K562 (cell line): ENCODE results near the gene DAPK1. TPM values are rescaled to one million over a fixed set of nuclear protein-coding genes. Genes with fewer than 3 reads are reported as not detected.

ENCODE experiments used
- ARHGAP35 ChIP-seq: fragments of 450-650 bp; IDR thresholded peaks from 2 replicates; pipeline ENCODE4 v1.6.1; 2018; ENCODE audit not compliant: partially characterized antibody
- CBX3 ChIP-seq, 2 experiments: IDR thresholded peaks; 1 replicate in 1 of 2; 2 replicates in 1 of 2; pipeline ENCODE4 v1.6.1; 2012; ENCODE audit warnings: inconsistent platforms in 2 of 2, low read length in 2 of 2, borderline replicate concordance in 1 of 2, control low read depth in 1 of 2
- CEBPG ChIP-seq, 3 experiments: fragments of 200-800 bp in 1 of 3; sonication (Bioruptor generic) in 1 of 3; sonication (generic) in 1 of 3; formaldehyde crosslinking in 1 of 3; IDR thresholded peaks in 2 of 3; conservative IDR thresholded peaks in 1 of 3; 2 replicates each; pipeline versions ENCODE4 v1.6.1 to v1.8.0; 2016 to 2022; ENCODE audit warnings: missing compliant biosample characterization in 2 of 3, missing genetic modification characterization in 2 of 3, mild to moderate bottlenecking in 1 of 3, missing genetic modification reagents in 1 of 3
- DIDO1 ChIP-seq: fragments of 450-650 bp; IDR thresholded peaks from 2 replicates; pipeline ENCODE4 v1.6.1; 2016; ENCODE audit warnings: low read depth, missing biosample characterization, missing genetic modification characterization
- HMG20A ChIP-seq: fragments of 450-650 bp; formaldehyde crosslinking; conservative IDR thresholded peaks from 2 replicates; pipeline ENCODE4 v1.4.0; 2020; ENCODE audit warnings: mild to moderate bottlenecking, mixed read lengths
- KLF1 ChIP-seq: fragments of 450-650 bp; IDR thresholded peaks from 2 replicates; pipeline ENCODE4 v1.6.1; 2016; ENCODE audit warnings: missing genetic modification characterization, missing compliant biosample characterization
- MCM3 ChIP-seq: fragments of 450-650 bp; IDR thresholded peaks from 2 replicates; pipeline ENCODE4 v1.6.1; 2016
- MCM7 ChIP-seq, 2 experiments: fragments of 450-650 bp; IDR thresholded peaks; 2 replicates each; pipeline ENCODE4 v1.6.1; 2016 to 2018
- MEF2A ChIP-seq: IDR thresholded peaks from 2 replicates; pipeline ENCODE4 v1.6.1; 2011; ENCODE audit warnings: low read depth, mild to moderate bottlenecking, low read length, moderate library complexity; ENCODE audit not compliant: control insufficient read depth
- SLC30A9 ChIP-seq: fragments of 250-450 bp; sonication (Bioruptor Pico); IDR thresholded peaks from 2 replicates; pipeline ENCODE4 v1.8.0; 2022; ENCODE audit warnings: mild to moderate bottlenecking, moderate library complexity
- TEAD4 ChIP-seq, 2 experiments: sonication (generic) in 1 of 2; formaldehyde crosslinking in 1 of 2; IDR thresholded peaks; 2 replicates each; pipeline versions ENCODE4 v1.6.1 to v1.8.0; 2012 to 2022; ENCODE audit warnings: borderline replicate concordance in 1 of 2, inconsistent platforms in 1 of 2, low read length in 1 of 2, mild to moderate bottlenecking in 1 of 2, missing genetic modification reagents in 1 of 2
- TRIM28 ChIP-seq: fragments of 450-650 bp; IDR thresholded peaks from 2 replicates; pipeline ENCODE4 v1.6.1; 2017
- XRCC3 ChIP-seq: fragments of 450-650 bp; IDR thresholded peaks from 2 replicates; pipeline ENCODE4 v1.6.1; 2017; ENCODE audit warnings: mild to moderate bottlenecking, moderate library complexity
- ZBTB1 ChIP-seq: sonication (generic); formaldehyde crosslinking; IDR thresholded peaks from 2 replicates; pipeline ENCODE4 v1.8.1; 2023; ENCODE audit warnings: missing genetic modification reagents, low read depth, mild to moderate bottlenecking, borderline replicate concordance
- ZBTB8A ChIP-seq: fragments of 450-650 bp; IDR thresholded peaks from 2 replicates; pipeline ENCODE4 v1.6.1; 2018; ENCODE audit warnings: mild to moderate bottlenecking, moderate library complexity; ENCODE audit not compliant: partially characterized antibody
- ZNF121 ChIP-seq: sonication (generic); formaldehyde crosslinking; conservative IDR thresholded peaks from 2 replicates; pipeline ENCODE4 v1.8.0; 2022; ENCODE audit warnings: missing genetic modification reagents
- ZNF445 ChIP-seq: fragments of 250-450 bp; sonication (Bioruptor Pico); IDR thresholded peaks from 2 replicates; pipeline ENCODE4 v1.4.0; 2020; ENCODE audit warnings: low read depth, mild to moderate bottlenecking, moderate library complexity
- ZNF584 ChIP-seq: fragments of 200-800 bp; sonication (Bioruptor generic); IDR thresholded peaks from 2 replicates; pipeline ENCODE4 v1.6.1; 2016; ENCODE audit warnings: low read depth, mild to moderate bottlenecking, missing genetic modification characterization, missing compliant biosample characterization
- ZNF696 ChIP-seq: fragments of 250-450 bp; sonication (Bioruptor Pico); conservative IDR thresholded peaks from 2 replicates; pipeline ENCODE4 v1.4.0; 2020; ENCODE audit warnings: mild to moderate bottlenecking, moderate library complexity
- polyA plus RNA-seq, 8 experiments: library from polyadenylated mRNA; depleted of rRNA in 4 of 8; stranded (reverse) in 5 of 8; unstranded in 3 of 8; fragments of >200 nt; fragmentation: Nextera tagmentation in 2 of 8; fragmentation: Illumina TruSeq in 1 of 8; extraction: Ambion mirVana in 2 of 8; extraction: Trizol in 1 of 8; gene quantifications; 2 replicates each; pipeline versions ENCODE4 v1.2.1 to v1.2.3, GENCODE V29; 2011 to 2014; ENCODE audit warnings: inconsistent platforms in 1 of 8, missing spikeins in 1 of 8
- total RNA-seq, 7 experiments: library from RNA; depleted of rRNA in 6 of 7; stranded (reverse); fragments of >200 nt in 6 of 7; fragmentation: Illumina TruSeq in 2 of 7; extraction: Trizol in 2 of 7; gene quantifications; 2 replicates each; pipeline versions ENCODE4 v1.2.1 to v1.2.3, GENCODE V29; 2011 to 2021; ENCODE audit warnings: low replicate concordance in 1 of 7
- TF ChIP-seq, protein P1 (sequence below): fragments of 450-650 bp; formaldehyde crosslinking; IDR thresholded peaks from 2 replicates; pipeline ENCODE4 v1.4.0; 2022; ENCODE audit warnings: missing genetic modification characterization
- TF ChIP-seq, protein P2 (sequence below), 2 experiments: fragments of 150-350 bp in 1 of 2; IDR thresholded peaks; 2 replicates each; pipeline ENCODE4 v1.6.1; 2012 to 2016; ENCODE audit warnings: low read depth in 2 of 2, low read length in 2 of 2, mild to moderate bottlenecking in 1 of 2, moderate library complexity in 1 of 2
- TF ChIP-seq, protein P3 (sequence below): sonication (generic); formaldehyde crosslinking; IDR thresholded peaks from 2 replicates; pipeline ENCODE4 v1.8.1; 2023; ENCODE audit warnings: mild to moderate bottlenecking, missing genetic modification reagents

Gene DAPK1
- total and polyA plus RNA-seq, 9 of the 15 experiments (the other 6 are each of a cell fraction or from before 2014, with no cell fraction given): 1.7 to 26.4 (median 15.8) TPM

DNA sequence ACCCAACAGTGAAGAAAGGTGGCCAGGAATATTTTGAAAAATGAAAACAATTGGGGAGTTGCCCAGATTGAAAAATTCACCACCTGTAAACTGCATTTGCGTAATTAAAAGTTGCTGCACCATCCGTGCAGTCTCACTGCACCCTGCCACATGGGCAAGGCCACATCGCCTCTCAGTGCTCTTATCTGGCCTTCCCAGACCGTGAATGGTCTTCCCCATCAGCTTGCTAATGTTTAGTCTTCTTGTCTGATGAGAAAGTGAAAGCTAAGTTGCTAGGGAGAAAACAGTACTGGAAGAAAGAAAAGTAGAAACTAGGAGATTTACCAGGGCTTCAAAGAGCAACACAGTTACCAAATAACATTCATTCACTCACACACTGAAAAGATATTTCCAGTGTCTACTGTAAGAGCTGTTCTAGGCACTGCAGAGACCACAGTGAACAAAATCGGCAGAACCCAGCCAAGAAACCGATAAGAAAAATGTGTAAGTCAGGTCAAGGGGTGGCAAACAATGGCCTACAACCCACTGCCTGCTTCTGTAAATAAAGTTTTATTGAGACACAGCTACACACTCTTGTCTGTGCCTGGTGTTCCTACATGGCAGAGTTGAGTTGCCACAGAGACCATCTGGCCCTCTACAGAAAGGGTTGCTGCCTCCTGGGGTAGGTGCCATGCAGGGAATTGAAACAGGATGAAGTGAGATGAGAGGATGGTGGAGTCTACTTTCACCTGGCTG lies 177.1 kb downstream of the DAPK1 start (continued):
- TF ChIP-seq, protein P1, sequence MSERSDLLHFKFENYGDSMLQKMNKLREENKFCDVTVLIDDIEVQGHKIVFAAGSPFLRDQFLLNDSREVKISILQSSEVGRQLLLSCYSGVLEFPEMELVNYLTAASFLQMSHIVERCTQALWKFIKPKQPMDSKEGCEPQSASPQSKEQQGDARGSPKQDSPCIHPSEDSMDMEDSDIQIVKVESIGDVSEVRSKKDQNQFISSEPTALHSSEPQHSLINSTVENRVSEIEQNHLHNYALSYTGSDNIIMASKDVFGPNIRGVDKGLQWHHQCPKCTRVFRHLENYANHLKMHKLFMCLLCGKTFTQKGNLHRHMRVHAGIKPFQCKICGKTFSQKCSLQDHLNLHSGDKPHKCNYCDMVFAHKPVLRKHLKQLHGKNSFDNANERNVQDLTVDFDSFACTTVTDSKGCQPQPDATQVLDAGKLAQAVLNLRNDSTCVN (CRISPR knock-in tag): no peak
- TF ChIP-seq MCM7 (IDR thresholded peaks at IDR 0.05): no peak
- TF ChIP-seq ZNF445 (CRISPR knock-in tag): no peak
- TF ChIP-seq SLC30A9 (CRISPR knock-in tag): no peak
- TF ChIP-seq ZNF121 (CRISPR knock-in tag): no peak
- TF ChIP-seq ZNF696: no peak
- no peak for TF ChIP-seq ZBTB1
- TF ChIP-seq ZBTB8A: no peak
- TF ChIP-seq XRCC3: no peak
- TF ChIP-seq, protein P2, sequence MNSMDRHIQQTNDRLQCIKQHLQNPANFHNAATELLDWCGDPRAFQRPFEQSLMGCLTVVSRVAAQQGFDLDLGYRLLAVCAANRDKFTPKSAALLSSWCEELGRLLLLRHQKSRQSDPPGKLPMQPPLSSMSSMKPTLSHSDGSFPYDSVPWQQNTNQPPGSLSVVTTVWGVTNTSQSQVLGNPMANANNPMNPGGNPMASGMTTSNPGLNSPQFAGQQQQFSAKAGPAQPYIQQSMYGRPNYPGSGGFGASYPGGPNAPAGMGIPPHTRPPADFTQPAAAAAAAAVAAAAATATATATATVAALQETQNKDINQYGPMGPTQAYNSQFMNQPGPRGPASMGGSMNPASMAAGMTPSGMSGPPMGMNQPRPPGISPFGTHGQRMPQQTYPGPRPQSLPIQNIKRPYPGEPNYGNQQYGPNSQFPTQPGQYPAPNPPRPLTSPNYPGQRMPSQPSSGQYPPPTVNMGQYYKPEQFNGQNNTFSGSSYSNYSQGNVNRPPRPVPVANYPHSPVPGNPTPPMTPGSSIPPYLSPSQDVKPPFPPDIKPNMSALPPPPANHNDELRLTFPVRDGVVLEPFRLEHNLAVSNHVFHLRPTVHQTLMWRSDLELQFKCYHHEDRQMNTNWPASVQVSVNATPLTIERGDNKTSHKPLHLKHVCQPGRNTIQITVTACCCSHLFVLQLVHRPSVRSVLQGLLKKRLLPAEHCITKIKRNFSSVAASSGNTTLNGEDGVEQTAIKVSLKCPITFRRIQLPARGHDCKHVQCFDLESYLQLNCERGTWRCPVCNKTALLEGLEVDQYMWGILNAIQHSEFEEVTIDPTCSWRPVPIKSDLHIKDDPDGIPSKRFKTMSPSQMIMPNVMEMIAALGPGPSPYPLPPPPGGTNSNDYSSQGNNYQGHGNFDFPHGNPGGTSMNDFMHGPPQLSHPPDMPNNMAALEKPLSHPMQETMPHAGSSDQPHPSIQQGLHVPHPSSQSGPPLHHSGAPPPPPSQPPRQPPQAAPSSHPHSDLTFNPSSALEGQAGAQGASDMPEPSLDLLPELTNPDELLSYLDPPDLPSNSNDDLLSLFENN (IDR thresholded peaks at IDR 0.05; ENCODE audit: low read depth in 2 of 2, low read length in 2 of 2): peak in 1 of 2 experiments; percentile 43; a peak in 1 of 4 replicates
- no peak for TF ChIP-seq MCM3
- TF ChIP-seq DIDO1: no peak
- no peak for TF ChIP-seq MEF2A
- no peak for TF ChIP-seq CEBPG (CRISPR knock-in tag; IDR thresholded peaks at IDR 0.05)
- no peak; a peak in 1 of 4 replicates for TF ChIP-seq CEBPG (tag; conservative IDR thresholded peaks at IDR 0.05 in 1 of 2, IDR thresholded peaks at IDR 0.05 in 1 of 2)
- peak in 1 of 2 experiments; percentile 50; a peak in 1 of 3 replicates for TF ChIP-seq CBX3 (IDR thresholded peaks at IDR 0.05; ENCODE audit: borderline replicate concordance in 1 of 2, low read length in 2 of 2)
- TF ChIP-seq ZNF584 (CRISPR knock-in tag): no peak
- TF ChIP-seq ARHGAP35: no peak
- TF ChIP-seq, protein P3, sequence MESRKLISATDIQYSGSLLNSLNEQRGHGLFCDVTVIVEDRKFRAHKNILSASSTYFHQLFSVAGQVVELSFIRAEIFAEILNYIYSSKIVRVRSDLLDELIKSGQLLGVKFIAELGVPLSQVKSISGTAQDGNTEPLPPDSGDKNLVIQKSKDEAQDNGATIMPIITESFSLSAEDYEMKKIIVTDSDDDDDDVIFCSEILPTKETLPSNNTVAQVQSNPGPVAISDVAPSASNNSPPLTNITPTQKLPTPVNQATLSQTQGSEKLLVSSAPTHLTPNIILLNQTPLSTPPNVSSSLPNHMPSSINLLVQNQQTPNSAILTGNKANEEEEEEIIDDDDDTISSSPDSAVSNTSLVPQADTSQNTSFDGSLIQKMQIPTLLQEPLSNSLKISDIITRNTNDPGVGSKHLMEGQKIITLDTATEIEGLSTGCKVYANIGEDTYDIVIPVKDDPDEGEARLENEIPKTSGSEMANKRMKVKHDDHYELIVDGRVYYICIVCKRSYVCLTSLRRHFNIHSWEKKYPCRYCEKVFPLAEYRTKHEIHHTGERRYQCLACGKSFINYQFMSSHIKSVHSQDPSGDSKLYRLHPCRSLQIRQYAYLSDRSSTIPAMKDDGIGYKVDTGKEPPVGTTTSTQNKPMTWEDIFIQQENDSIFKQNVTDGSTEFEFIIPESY (CRISPR knock-in tag): no peak
- TF ChIP-seq TRIM28: no peak
- TF ChIP-seq HMG20A (CRISPR knock-in tag): no peak
- TF ChIP-seq KLF1 (tag): no peak
- peak; percentile 90 for TF ChIP-seq TEAD4 (IDR thresholded peaks at IDR 0.05; ENCODE audit: low read length)
- no peak for TF ChIP-seq TEAD4 (CRISPR knock-in tag; IDR thresholded peaks at IDR 0.05; ENCODE audit: borderline replicate concordance)
